Activated CD8-positive, alpha-beta memory T cell treated with anti-CD3 and anti-CD28 coated beads, Interleukin-2, amount 50 U/mL, for 48 hours (primary cell): ENCODE measurements around the gene NFATC3.

Experiments used
- DNase-seq: peaks from one replicate; pipeline ENCODE4 v3.0.0-alpha.2; 2020

NFATC3 gene

DNA sequence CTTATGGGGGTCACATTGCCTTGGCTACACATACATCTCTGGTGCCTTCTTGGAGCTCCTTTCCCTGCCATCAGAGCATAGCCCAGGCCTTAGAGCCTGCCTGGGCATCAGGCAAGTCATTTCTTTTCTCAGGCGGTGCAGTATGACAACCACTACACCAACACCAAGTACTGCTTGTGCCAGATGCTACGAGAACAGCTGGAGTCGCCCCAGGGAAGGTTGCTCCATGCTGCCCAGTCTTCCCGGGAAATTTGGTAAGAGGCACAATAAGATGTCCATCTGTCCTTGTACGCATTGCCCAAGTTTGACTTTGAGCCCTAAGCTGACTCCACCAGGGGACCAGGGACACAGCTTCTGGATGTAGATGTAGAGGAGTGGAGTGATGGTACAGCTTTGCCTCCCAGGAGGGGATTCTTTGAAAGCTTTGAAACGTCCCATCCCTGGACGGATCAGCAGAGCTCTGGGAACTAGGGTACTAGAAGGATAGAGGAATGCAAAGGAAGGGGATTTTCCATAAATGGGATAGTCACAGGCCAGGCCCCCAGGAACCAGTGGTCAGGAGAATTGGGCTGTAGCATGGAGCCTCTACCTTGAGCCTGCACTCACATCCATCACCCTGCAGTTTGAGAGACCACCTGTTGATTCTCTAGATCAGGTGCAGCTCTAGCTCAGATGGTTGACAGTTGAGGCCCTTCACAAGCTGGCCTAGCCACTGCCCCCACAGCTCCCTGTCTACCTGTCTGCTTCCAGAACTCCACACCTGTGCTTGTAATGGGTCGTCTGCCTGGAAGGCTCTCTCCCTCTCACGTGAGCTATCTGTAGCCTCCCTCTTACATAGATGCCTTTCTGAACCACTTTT is 11.0 kb upstream of the NFATC3 start:
- DNase-seq, result no peak

DNA sequence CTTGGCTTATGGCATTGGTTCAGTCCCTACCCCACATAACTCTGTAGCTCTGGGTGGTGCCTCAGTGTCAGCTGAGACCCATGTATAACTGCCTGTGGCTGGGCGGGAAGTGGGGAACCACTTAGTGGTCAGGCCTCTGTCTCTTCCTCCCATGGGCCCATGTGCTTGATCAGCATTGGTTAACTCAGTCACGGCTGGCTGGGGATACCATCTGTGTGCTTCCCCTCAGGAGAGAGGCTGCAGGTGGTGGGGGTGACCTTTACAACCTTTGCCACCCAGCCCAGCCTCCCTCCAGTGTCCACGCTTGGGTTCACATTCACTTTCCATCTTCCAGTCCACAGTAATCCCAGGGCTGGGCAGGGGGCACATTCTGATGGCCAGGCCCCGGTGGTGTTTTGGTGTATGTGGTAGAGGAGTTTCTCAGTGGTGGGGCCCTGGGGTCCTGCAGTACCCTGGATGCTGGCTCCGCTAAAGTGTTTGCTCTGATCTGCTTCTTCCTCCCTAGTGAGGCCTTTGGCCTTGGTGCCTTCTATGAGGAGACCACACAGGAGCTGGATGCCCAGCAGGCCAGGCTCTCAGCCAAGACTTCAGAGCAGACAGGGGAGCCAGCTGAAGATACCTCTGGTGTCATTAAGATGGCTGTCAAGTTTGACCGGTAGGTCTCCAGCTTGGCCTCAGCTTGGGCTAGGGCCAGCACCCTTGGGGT is 10.2 kb upstream of the NFATC3 start:
- peak; percentile 81 for DNase-seq

DNA sequence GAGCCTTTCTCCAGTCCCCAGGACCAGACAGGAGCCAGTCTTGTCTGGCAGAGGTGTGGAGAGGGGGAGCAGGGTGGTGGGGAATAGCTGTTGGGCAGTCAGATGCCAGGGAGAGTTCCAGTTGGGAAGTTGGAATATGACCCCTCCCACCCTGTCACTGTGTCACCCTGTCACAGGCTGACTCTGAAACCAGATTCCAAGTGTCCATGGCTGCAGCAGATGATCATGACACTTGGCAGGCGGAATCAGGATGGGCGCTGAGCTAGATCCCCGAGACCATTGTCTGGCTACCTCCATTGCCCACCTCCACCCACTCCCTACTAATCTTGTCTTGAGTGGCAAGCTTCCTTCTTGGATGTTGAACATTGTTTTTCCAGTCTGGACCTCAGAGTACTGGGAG is 9.2 kb upstream of the NFATC3 start:
- DNase-seq, result no peak

DNA sequence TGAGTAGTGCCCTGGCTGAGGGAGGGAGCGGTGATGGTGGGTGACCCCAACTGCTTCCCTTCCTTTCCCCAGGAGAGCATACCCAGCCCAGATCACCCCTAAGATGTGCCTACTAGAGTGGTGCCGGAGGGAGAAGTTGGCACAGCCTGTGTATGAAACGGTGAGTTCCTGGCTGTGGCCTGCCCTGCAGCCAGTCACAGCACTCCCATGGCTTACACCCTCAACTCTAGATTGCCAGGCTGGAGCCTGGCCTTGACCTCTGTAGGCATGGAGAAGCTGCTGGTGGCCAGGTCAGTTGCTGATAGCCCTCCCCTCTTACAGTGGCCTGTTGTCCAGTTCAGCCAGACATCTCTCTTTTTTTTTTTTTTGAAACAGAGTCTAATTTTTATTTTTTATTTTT is 8.6 kb upstream of the NFATC3 start:
- DNase-seq, result no peak

DNA sequence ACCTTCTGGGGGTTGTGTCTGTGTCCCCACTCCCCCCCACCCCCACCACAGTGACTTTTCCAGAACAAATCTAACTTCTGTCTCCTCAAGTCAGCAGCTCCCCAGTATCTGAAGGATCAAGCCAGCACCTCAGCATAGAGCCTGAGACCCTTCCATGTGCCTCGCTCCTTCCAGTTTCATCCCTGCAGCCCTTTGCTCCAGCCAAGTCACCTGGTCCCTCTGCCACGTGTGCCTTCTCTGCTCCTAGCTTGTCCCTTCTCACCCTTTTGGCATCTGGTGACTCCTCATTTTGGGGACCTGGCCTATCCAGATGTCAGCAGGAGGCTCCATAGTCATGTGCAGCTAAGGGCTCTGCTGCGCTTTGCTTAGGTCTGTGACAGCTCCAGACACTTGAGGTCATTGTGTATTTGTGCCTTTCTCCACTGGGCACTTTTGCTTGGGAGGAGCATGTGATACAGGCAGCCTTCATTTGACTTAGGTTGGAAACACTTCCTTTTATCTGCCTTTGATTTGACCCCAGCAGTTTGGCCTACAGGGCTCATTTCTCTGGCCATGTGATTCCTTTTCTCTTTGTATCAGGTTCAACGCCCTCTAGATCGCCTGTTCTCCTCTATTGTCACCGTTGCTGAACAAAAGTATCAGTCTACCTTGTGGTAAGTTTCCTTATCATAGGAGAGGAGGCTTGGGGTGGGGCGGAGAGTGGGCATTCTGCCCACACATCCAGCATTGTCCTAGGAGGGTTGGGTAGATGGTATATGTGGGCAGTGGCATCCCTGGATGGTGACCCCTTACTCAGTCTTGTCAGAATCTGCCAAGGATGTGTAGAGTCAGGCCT is 7.1 kb upstream of the NFATC3 start:
- DNase-seq, result no peak

DNA sequence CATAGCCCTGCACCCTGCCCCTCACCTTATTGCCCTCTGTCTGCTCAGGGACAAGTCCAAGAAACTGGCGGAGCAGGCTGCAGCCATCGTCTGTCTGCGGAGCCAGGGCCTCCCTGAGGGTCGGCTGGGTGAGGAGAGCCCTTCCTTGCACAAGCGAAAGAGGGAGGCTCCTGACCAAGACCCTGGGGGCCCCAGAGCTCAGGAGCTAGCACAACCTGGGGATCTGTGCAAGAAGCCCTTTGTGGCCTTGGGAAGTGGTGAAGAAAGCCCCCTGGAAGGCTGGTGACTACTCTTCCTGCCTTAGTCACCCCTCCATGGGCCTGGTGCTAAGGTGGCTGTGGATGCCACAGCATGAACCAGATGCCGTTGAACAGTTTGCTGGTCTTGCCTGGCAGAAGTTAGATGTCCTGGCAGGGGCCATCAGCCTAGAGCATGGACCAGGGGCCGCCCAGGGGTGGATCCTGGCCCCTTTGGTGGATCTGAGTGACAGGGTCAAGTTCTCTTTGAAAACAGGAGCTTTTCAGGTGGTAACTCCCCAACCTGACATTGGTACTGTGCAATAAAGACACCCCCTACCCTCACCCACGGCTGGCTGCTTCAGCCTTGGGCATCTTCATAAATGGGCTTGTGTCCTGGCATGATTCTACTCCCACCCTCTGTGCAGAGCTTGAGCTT is 6.3 kb upstream of the NFATC3 start:
- DNase-seq, result no peak

DNA sequence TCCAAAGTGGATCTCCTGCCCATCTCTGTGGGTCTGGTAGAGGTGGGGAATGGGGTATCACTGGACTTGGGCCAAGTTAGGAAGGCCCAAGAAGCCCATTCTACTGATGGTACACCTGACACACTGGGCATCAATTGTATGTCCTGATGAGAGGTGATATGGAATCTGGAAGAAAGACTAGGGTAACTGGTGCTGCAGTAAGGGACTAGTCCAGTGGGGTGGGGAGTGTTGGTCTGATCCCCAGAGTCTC is 5.9 kb upstream of the NFATC3 start:
- no peak for DNase-seq

DNA sequence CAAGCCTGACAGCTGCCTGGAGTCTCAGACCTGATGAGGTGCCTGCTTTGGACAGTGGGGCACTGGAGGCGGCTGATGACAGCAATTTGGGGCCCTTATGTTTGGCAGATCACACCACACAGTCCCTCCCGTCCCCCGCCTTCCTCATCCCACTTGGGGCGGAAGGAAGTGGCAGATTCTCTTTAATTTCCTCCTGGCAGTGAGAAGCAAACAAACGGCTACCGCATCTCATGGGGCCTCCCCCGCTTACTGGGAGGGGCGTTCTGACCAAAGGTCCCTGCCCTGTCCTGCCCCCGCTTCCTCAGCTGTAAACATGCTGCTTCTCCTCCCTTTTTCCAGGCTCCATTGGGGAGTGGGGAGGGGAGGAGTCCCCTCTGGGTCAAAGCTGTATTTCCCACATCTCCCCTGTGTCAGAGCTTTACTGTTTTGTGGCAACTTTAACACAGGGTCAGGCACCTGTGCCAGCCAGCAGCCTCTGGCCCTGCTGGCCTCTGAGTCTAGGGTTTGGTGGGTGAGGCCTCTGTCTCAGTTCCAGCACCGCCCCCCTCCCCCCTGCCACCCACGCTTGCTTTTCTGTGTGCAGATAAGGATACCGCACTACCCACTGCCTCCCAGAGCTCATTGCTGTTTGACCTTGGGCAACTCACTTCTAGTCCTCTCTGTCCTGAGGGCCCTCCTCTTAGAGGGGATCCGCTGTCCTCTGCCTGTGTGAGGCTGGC is 5.4 kb upstream of the NFATC3 start:
- peak; percentile 84 for DNase-seq

DNA sequence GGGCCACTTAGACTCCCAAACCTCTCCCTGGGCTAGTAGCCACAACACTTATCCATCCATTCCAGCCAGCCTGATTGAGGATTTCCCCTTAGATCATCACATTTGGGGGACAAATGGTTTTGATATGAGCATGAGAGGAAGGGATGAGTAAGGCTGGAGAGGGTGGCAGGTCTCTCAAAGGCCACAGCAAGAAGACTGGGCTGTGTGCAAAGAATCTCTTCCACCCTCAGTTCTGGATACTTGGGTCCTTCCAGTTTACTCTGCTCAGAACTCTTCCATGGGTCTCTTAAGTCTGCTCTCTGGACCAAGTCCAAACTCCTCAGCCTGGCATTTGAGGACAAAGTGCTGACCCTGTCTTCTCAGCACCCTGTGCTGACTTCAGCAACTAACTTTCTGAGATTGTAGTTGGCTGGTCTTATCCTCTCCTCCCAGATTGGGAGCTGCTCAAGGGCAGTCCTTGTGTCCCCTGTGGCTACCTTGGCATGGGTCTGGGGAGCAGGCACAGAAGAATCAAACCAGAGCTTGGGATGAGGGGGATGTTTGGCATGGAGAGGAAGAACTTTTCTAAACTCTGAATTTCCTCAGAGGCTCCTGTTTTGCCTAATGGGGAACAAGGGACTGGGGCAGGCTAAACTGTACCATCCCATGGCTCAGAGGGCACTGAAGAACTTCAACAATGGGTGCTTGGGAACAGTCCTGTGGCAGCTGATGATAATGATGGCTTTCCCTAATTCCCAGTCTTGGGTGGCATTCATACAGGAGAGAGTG is 3.1 kb upstream of the NFATC3 start:
- no peak for DNase-seq

DNA sequence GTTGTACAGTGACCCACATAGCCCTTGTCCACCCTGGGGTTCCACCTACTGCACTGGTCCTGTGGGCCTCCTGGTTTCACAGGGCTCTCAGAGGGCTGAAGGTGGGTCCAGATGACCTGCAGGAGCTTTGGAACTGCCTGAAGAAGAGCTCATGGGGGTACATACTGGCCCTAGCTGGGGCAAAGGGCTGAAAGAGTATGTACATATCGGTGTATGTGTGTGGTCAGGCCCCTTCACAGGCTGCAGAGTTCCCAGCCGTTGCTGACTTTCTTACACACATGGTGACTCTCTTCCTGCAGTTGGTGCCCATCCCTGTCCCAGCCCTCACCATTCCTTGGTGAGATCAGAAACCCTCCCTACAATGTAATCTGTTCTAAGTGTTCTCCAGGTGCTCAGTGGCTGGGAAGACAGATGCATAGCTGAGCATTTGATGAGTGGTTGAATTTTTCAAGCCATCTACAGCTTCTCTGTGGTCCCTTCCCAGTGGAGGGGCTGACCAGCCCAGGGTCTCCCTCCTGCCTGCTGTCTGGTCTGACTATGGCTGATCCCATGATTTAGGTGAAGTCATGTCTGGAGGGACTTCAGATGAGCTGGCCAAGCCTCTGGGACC is 2.4 kb upstream of the NFATC3 start:
- peak; percentile 54 for DNase-seq

DNA sequence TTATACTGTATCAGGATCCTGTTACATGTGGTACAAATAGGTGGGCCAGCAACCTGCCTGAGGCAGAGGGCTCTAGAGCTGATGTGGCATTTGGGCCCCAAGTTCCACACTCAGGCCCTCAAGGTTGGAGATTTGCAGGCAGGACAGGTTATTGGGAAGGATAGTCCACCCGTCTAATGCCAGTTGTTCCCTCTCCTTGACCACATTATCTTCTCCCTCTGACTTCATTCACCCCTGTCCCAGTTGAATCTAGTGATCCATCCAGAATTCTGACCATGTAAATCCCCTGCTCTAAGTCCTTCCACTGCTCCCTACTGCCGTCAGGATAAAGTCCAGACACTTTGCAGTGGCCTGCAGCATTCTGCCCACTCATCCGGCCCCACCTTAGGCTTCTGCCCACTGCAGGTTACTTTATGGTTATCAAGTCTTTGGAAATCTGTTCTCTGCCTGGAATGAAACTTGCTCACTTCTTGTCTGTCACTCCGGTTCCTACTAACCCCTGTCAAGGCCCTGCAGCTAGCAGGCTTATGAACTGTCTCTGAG is 1.9 kb upstream of the NFATC3 start:
- DNase-seq, result peak; percentile 55

DNA sequence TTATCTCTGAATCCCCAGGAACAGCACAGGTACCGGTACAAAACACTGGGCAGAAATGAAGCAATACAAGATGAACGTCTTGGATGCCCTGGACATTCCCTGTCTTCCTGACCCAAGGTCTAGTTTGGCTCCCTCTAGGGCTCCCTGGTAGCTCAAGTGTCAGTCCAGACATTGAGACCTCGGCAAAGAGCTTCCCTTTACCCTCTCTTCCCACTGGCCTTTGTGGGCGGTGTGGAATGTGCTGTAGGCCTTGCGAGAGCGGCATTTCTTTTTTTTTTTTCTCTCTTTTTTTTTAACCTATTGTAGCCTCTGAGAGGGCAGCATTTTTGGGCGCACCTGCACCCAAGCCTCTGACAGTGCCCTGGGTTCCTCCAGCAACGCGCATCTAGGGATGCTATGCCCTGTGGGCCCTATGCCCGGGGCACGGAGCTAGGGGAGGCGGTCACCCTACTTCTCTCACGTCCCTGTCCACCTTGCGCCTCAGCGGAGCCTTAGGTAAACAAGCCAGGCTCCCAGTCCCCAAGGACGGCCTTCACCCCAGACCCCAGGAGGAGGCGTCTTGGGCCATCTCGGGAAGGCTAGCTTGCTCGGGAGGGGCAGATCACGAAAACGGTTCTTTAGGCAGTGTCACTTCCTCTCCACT is 1.2 kb upstream of the NFATC3 start:
- DNase-seq, result no peak

DNA sequence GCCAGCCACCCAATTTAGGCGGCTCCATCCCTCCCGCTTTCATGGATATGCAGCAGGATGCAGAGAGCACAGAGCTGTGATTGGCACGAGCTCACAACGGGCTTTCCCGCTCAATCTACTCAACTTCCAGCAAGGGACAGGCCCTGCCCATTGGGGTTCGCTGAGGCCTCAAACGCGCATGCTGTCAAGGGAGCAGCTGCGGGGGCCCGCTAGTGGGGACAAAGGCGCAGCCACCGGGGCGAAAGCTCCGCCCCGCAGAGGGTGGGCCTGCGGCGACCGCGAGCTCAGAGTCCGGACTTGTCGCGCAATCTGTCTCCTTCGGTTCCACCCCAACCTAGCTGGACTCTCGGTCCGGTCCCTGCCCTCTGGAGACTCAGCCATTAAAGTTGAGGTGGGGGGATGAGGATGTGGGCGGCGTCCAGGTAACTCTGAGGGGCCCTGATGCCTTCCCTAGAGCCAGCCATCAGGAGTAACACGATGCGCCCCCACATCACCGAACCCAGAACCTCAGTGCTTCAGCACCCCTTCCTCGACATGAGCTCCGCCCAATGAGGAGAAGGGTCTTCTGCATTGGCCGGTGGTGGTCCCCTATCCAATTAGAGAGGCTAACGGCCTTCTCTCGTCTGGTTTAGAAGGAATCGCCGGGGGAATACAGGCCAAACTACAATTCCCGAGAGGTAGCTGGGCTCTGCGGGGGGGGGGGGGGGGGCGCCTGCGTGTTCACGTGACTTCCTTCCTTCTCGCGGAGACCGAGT is 489 bp upstream of the NFATC3 start:
- peak; percentile 94 for DNase-seq

DNA sequence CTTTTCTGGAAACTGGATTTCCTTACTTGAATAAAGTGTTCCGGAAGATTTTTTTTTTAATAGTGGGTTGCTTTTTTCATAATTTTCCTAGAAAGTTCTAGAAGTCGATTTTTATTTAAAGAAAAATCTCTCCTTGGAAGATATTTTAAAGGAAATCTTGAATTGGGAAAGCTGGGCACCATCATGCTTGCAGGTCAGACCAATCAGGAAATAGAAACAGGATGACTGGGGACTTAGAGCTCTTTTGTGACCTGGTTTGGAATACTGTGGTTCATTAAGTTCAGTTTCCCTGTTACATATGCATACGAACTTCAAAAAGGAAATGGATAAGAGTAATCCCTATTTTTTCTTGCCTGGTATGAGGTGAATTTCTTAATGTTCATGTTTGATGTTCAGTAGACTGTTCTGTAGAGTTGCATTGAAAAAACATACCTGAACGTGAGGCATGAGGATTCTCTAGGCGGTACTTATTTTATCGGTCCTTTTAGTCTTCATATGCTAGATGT is 1.2 kb downstream of the NFATC3 start:
- no peak for DNase-seq

DNA sequence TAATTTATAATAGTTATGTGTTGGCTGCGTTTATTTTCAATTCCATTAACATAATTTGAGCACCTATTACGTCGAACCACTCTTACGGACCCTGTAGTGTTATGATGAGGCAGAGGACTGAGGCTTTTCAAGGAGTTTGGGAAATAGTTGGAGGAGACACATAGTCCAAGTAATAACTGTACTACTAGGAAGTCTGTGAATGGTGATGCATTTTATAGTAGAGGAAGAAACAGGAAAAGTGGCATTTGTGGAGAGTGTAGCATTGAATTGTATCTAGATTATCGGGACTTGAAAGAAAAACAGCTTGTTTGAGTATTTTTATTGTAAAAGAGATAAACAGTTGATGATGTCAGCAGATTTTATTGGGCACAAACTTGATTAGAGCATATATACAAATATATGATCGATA is 1.7 kb downstream of the NFATC3 start:
- no peak for DNase-seq

DNA sequence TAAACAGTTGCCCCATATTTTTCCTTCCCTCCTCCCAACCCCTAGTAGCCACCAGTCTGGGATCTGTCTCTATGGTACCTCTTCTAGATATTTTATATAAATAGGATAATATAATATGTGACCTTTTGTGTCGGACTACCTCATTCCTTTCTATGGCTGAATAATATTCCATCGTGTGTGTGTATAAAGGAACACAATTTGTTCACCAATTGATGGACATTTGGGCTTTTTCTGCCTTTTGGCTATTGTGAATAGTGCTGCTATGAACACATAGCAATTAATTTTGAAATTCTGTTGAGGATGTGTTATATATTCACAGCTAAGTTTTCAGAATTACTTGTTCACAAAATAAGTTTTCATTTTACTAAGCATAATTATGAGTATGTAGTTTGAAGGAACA is 2.5 kb downstream of the NFATC3 start:
- DNase-seq, result no peak

DNA sequence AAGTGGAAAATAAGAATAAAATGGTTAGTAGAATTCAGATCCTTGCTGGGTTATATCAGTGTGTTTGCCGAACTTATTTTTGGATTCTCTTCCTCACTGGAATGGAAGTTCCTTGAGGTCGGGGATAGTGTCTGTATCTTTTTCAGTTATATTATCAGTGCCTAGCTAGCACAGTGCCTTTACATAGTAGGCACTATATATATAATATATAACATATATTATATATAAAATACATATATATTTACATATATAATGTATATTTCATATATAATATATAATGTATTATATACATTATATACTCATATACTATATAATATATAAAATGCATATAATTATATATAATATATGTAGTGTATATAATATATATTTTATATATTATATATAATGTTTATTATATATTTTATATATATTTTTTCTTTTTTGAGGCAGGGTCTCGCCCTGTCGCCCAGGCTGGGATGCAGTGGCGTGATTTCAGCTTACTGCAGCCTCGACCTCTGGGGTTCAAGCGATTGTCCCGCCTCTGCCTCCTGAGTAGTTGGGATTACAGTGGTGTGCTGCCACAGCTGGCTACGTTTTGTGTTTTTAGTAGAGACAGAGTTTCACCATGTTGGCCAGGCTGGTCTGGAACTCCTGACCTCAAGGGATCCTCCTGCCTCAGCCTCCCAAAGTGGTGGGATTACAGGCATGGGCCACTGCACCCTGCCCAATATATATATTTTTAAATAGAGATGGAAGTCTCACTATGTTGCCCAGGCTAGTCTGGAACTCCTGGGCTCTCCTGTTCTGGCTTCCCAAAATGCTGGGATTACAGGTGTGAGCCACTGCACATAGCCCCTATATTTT is 3.2 kb downstream of the NFATC3 start:
- DNase-seq, result no peak

DNA sequence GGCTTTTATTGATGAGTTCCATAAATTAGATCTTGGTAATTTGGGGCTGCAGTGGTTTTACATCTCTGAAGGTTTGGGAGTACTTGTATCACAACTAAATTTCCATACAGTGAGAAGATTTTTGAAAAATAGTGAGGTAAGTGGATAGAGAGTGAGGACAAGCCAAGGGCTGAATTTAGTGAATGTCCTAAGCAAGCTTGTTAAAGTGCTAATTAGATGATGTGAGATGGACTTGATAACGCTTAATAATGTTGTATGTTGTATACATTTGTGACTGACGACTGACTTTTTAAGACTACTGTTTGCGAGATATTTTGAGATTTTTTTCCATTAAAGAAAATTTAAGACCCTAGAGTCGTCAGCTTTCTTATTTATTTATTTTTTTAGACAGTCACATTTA is 3.9 kb downstream of the NFATC3 start:
- no peak for DNase-seq

DNA sequence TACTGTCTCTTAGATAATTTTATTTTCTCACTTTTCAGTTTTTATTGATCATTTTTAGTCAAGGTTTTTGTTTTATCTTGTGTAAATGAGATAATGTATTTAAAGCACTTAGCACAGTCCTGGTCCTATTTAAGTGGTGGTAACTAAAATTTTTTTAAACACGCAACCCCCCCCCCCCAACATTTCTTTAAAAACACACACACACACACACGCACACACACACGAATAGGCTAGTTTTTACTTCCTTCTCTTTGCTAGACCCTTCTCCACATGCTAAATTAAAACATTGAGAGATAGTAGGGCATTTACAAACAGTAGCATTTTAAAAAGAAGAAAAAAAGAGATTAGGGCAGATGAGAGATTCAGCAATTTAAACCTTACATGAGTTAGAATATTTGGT is 5.0 kb downstream of the NFATC3 start:
- no peak for DNase-seq
